ENCODE data around the gene NTM.

NTM gene

DNA sequence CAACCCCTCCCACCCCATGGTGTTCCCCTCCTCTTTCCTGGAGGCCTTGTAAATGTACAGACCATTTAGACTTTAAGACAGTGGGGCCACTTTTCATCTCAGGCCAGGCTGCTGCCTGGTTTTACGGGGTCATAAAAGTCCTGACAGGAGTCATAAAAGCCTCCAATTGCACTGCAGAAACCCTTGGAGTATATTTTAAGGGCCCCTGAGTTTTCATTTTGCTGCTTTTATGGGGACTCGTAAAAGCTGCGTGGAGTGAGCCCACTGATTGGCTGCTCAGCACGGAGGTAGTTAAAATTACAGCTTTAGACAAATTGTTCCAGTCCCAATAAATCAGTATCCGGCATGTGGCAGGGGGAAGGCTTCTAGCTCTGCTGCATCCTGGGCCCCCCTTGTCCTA lies 627.6 kb downstream of the NTM start:
- no peak for DNase-seq

DNA sequence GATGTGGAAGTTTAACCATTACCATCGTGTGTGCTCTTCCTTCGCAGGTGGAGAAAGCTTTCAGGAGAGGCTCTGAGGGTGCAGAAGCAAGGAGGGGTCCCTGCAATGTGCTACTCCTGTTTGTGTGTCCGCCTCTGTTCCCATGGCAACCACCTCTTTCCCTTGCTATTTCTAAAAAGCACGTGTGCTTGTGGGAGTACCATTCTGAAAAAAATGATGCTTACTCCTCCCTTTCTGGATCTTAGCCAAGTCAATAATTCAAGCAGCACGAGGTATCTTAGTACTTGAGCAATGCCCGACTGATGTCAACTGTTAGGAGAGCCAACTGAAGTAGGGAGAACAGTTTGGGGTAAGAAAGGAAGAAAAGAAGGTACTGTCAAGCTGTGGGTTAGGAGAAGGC lies 628.7 kb downstream of the NTM start:
- DNase-seq, result no peak

DNA sequence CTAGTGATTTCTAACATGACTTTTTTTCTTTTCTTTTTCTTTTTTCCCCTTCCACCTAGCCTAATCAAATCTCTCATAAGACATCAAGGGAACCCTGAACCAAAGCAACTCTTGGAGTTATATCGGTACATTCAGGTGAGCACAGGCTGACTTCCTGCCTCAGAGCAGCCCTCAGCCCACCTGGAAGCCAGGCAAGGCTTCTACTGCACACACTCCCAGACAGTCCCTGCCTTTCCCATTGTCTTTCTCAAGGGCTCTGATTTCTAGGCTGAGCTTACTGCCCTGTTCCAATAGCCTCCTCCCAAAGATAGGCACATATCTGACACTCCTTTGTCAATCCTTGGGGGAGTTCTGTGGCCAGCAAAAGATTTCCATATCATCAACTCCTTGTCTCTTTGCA lies 629.5 kb downstream of the NTM start:
- no peak for DNase-seq

DNA sequence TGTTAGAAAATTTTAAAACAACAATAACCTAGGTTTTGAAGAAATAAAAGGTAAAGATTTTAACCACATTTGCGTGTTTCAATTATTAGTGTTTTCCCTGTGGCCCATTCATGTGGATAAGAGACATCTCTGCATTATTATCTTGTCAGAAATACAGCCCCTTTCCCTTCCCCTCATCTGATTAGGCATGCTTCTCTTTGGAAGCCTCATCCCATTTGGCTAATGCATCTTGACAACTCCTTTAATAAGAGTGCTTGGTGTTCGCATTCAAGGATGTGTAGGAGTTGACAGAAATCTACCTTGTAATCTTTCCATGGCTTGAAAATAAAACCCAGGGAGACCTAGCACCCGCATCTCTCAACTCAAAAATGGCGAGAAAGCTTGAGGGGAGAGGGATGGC lies 635.5 kb downstream of the NTM start:
- no peak for DNase-seq

DNA sequence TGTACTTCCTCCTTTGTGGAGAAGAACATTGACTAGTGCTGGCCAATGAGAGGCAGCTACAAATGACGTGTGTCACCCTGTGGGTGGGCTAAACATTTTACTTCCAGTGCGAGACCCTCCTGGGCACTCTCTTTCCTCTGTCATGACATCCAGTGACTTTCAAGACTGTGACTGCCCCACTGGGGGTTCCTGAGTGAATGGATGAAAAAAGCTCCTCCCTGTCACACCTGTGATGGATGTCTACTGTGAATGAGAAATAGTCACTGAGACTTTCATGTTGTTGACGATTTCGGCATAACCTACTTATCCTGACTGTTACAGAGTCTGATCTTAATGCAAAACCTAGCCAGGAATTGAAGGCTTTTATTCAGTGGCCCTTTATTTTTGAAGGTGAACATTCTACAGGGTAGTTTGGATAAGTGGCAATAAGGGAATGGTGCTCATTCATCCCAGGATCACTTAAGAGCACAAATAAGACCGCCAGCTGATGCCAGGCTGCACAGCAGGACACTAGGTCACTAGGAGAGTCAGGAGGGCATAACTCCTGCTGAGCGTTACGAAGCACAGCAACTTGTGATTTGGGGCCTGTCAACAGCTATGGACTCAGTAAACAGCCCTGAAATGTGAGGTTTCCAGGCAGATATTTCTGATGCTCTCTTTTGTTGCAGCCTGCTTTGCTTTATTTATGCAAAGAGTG lies 636.6 kb downstream of the NTM start:
- DNase-seq, result no peak

DNA sequence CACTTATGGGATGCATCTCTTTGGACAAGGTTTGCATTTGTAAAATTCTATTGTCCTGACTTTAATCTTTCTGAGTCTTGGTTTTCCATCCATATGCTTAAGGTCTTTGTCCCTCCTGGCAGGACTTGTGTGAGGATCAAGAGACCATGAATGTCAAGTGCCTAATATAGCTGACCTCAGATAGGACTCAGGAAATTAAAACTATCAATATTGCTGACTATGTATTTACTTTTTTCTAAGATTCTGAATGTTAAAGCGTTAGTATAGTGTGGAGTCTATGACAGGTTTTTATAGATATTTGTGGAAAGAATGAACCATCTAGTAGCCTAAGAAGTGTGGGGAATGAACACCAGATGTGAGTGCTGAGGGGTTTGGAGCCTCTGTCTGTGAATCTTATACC lies 637.8 kb downstream of the NTM start:
- no peak for DNase-seq

DNA sequence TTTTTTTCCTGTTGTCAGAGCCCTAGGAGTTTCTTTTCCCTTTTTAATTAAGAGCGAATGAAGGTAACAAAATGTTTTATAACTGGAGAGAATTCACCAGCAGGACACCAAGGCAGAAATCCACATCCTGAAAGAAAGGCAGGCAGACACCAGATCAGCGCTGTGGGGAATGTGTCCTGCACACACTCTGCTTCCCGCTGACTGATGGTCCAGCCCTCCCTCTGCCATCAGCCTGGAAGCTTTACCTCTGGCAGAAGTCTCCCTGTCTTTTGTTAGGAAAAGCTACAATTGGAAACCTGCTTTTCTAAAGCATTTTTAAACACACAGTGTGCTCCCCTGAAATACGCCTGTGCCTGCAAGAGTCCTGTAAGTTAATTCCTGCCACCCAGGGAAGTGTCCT lies 638.5 kb downstream of the NTM start:
- DNase-seq, result no peak

DNA sequence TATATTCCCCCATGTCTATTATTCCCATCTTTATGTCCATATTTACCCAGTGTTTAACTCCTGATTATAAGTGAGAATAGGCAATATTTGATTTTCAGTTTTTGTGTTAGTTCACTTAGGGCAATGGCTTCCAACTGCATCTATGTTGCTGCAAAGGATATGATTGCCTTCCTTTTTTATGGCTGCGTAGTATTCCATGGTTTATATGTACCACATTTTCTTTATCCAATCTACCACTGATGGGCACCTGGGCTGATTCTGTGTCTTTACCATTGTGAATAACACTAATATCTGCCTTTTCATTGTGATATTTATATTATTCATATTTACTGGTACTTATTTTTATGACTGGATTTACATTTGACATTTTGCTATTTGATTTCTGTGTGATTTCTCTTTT lies 649.6 kb downstream of the NTM start:
- DNase-seq, result no peak

DNA sequence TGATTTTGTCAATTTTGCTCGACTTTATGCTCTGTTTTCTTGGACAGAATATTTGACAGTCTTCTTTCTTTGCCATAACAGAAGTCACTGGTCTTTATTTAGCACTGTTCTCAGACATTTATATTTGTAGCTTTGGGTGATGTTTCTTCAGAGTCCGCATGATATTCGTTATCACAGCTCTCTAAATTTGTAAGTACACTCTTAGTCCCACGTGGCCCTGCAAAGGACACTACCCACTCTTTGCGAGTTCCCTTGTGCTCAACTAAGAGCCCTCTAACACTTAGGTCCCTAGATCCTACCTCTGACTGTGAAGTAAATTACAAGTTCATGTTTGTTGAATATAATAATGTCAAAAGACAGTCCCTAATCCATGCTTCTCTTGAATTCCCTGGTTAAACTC lies 651.9 kb downstream of the NTM start:
- no peak for DNase-seq

DNA sequence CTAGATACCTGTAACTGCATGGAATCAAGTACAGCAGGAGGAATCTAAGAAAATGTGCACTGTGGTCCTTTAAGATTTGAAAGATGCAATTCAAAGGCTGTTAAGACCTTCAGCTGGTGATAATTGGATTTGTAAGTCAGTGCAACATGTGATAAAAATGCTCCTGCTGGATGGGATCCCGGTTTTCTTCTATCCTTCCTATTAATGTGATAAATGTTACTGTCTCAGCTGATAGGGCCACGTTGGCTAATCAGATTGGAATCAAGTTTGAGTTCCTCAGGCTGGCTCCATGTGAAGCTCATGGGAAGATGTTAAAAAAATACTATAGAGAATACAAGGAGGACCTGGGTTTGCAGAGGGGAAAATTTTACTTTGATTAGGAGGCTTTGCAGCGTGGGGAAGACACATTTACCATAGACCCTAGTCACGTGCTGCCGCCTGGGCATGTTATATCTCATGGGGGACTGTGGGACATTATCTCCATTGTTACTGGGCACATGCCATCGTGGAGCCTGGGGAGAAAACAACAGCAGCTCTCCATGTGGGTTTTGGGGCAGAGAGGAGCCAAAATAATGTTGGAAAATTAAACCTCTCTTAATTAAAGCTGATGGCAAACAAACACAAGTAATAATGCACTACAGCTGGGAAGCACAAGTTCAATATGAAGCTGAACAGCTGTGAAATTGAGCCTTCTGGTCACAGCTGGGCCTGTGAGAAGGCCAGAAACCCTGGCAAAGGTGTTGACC lies 652.5 kb downstream of the NTM start:
- DNase-seq, result no peak

DNA sequence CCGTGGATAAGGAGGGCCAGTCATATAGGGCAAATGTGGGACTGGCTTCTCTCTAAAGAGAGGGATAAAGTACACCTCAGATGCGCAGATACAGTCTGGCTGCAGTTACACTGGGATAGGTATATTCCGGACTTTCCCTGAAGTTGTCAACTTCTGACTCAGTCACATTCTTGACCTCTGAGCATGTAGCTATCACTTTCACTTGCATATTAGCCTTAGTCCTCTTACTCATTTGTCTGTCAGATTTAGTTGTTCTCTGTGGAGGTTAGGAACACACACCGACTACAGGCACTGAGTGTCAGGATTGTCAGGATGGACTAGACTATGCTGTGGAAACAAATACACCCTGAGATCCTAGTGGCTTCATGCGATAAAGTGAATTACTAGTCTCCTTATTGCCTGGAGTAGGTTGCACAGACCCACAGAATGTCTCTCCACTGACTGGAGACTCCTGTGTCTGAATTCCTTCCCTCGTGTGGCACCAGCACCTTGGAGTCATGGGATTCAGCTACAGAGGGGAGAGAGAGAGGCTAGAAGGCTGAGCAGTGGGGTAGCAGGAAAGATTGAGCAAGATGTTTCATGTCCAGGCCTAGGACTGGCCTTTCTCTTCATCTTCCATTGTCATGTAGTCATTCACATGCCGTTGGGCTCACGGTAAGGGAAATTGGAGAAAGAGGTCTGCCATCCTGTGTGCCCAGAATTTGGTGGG lies 654.3 kb downstream of the NTM start:
- DNase-seq, result no peak

DNA sequence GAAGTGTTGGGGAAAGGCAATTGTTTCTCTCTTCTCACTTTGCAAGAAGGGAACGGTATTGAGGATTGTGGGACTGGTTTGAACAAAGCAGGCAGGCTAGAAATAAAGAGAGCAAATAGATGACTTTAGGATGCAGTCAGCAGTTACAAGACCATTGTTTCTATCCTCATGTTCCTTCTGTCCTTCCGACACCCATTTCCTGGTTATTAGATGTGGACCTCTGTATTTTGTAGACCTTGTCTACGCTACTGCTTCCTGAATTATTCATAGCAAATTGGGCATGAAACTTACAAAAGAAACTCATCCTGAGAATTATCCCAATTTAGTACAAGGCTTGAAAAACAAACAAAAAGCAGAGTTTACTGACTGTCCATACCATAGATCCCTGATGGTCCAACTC lies 656.3 kb downstream of the NTM start:
- DNase-seq, result no peak

DNA sequence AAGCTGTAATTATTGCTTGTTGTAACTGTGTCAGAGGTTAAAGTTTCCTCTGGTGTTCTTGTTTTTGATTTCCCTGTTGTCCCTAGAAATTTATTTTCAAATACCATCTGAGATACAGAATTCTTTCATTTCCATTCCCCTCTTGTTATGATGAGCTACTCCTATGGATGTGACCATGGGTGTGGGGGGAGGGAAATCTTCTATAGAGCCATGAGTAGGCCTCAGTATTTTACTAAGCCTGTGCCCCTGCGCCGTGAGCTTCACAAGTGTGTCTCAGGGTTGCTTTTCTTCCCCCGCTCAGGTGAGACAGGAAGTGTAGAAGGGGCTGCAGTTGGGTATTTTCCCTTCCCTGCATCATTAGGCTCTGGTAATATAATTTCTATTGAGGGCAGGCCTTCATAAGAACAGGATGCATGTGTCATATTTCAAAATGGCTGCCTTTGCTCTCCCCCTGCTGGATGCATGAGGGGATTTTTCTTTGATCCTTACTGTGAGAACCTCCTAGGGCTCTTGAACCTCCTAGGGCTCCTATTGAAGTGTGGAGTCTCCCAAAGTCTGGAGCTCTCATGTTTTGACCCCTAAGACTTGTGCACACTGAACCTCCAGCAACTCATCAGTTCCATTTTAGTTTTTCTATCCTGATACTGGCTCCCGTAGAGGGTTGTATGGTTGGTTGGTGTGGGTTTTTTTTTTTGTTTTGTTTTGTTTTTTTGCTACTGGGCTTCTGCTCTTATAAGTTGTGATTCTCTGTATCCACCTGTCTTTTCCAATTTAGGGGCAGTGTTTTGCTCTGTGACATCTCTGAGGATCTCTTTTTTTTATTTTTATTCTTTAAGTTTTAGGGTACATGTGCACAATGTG lies 658.2 kb downstream of the NTM start:
- no peak for DNase-seq

DNA sequence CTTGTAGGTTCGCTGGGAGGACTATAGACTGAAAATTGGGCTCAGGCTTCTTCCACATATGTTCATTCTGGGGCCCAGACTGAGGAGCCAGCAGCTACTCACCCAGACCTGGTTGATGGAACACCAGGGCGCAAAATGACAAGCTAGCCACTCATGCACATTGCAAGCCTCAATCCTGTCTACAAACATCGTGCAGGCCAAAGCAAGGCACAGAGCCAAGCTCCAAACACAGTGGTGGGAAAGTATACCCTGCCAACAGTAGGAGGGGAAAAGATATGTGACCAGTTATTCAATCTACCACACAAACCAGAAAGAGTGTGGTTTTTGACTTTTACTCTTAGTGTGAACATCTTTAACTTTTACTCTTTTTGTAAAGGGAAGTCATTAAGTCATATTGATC lies 660.5 kb downstream of the NTM start:
- DNase-seq, result no peak

DNA sequence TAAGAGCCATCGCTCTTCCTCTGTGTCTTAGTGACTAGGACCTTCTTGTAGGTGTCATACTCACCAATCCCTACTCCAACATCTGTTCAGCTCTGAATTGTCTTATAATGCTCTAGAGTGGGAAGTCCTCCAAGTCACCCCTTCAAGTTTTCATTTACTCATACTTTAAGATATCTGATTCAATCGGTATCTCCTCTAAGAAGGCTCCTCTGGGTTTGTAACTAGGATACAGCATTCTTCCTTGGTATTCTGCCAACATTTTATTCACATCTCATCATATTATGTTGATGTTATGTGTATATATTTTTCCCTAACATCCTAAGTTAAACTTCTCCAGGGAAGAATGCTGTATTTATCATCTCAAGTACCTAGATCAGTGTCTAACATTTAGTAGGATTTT lies 662.1 kb downstream of the NTM start:
- no peak for DNase-seq

DNA sequence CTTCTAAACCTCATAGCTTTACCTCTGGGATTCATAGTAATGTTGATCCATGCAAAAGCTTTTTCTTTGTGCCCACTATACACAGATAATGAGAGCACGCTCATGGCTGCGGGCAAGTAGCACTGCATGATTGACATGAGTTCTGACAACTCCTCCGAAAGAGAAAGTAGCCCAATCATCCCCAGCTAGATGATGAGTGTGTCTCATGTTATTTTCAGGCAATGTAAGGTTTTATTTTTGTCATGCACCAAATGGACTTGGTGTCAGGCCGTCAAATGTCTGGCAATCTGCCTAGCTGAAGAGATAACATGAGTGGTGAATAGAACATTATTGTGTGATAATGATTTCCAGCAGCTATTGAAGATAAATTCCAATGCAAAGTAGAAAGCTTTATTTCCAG lies 662.6 kb downstream of the NTM start:
- no peak for DNase-seq

DNA sequence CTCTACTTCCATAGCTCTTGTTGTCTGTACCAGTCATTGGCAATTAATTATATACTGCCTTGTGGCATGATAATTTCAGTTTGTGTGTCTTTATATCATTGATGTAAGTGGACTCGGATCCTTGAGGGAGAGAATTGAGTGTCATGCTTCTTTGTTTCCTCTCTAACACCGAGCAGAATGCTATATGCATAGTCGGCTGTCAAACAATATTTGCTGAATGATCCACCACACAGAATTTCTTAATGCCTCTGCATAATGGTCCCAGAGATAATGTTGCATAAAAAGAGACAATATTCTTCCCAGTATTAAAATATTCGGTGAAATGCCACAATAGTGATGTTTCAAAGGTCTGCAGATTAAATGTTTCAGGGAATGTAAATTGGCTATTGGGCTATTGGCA lies 664.8 kb downstream of the NTM start:
- DNase-seq, result no peak

DNA sequence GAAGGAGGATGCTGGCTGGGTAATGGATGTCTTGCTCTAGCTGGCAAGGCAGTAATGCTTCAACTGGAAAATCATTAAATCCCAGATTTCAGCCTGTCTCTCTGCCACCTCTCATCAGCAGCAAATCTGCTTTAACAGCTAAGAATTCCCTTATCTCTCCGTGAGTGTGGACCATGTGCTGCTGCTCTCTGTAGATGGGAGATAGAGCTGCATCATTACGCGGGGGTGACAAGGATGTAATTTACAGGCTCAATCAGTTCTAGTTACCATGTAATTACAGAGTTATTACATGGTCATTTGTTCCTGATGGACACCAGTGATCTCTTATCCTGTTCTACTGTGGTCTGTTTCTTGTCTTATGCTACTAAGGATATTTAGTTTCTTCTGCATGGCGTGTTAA lies 665.4 kb downstream of the NTM start:
- DNase-seq, result no peak

DNA sequence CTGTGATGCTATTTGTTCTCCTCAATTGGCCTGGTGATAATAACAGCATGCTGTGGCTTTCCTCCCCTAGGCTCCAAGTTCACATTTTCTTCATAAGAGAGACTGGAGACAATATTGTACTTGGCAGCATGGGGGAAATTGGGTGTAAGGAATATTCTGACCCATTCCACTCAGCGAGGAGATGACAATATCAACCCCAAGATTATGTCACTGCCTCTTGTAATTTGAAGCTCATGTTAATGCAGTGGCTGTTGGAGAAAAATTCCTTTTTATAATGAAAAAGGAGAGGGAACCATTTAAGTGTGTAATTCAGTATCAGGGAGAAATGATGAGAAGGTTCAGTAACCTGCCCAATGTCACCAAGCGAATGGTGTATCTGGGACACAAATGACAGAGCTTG lies 665.8 kb downstream of the NTM start:
- no peak for DNase-seq

DNA sequence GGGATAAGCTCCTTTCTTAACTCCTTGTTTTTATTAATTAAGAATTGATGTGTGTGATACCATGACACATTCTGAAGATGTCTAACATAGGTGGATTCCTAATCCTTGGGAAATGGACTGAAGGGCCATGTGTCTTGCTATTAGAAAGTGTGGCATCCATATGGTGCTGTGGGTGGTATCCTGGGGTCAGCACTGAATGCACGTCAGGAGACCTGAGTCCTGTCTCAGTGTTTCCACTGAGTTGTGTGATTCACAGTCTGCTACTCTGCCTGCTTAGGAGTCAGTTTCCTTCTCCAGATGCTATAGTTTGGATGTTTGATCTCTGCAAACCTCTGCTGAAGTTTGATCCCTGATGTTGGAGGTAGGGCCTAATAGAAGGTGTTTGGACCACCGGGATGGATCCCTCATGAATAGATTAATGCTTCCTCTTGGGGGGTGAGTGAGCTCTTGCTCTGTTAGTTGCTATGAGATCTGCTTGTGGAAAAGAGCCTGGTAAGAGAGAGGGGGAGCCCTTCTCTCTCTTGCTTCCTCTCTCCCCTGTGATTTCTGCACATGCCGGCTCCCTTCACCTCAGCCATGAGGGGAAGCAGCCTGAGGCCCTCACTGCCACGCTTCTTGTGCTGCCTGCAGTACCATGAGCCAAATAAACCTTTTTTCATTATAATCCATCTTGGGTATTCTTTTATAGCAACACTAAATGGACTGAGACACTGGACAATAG lies 666.5 kb downstream of the NTM start:
- no peak for DNase-seq

DNA sequence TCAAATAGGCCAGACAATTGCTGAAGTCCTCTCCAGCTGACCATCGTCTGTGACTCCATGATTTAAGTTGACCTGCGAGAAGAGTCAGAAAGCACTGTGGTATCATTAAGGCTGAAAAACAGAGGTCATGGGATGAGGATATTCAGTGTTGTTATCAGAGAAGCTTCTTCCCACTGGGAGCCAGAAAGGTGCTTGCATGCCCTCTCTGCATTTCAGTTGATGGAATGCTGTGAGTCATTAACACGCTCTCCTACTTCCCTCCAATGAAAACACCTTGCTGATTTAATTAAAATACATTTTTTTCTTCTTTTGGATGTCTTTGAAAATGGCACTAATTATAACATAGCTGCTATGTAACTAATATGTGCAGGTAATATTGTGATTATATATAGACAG lies 667.0 kb downstream of the NTM start:
- DNase-seq, result no peak

DNA sequence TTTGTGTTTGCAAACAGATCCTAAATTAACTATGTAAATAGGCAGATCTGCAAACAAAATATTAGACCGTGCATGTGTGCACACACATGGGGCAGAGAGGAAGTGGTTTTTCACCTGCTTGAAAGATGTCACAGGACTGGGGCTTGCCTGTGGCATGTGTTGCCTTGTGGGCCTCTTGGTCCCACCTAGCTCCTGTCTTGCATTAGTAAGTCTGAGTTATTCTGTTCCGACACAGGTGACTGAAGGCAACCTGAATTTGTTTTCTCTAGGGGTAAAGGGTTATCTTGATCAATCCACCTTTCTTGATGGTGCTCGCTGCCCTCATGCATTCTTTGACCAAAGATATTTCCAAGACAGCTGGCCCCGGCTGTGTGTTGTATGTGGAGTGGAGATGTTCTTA lies 667.5 kb downstream of the NTM start:
- DNase-seq, result no peak

DNA sequence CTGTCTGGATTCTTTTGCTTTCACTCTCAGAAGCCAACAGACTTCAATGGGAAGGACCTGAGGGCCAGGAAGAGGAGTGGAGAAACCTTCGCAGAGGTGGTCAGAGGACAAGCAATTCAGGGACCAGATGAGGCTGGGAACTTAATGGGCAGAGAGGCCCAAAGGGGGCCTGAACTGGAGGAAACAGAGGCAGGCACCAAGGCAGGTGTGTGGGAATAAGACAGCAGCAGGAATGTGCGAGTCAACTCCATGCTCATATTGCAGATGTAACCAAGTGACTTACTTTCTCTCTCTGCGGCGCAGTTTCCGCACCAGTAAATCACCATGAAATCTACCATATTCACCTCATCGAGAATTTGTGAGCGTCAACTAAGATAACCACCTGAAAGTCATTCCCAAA lies 669.1 kb downstream of the NTM start:
- DNase-seq, result no peak

Measured in activated effector memory CD4-positive, alpha-beta T cell treated with anti-CD3 and anti-CD28 coated beads, Interleukin-2, amount 50 U/mL, for 16 hours (primary cell).